Loucy (cell line): ENCODE measurements around the gene NMUR1.
A peak's percentile ranks its signal among the peaks of the same experiment; 100 is the strongest.
"Not testable (repeated sequence)": the region's sequence is repeated elsewhere in the genome, so short reads cannot be mapped to it uniquely, and the experiment has no call there.

Experiments
- H2AFZ ChIP-seq: fragments of 200-600 bp; sonication (generic); 2 replicates; pipeline ENCODE4 v1.6.0; 2016; ENCODE audit warnings: antibody characterized with exemption, mild to moderate bottlenecking, low read length, moderate library complexity
- H3F3A ChIP-seq: fragments of 200-600 bp; 2 replicates; pipeline ENCODE4 v1.6.0; 2016; ENCODE audit warnings: antibody characterized with exemption, low read depth, mild to moderate bottlenecking
- H3K27me3 ChIP-seq: fragments of 200-600 bp; sonication (generic); 2 replicates; pipeline ENCODE4 v1.6.1; 2014; ENCODE audit warnings: low read length, mild to moderate bottlenecking; ENCODE audit not compliant: insufficient read depth, poor library complexity, severe bottlenecking
- H3K36me3 ChIP-seq: fragments of 200-600 bp; sonication (generic); 2 replicates; pipeline ENCODE4 v1.6.1; 2016; ENCODE audit warnings: low read length; ENCODE audit not compliant: insufficient read depth
- H3K4me1 ChIP-seq: fragments of 200-600 bp; sonication (generic); 2 replicates; pipeline ENCODE4 v1.5.1; 2014; ENCODE audit warnings: low read length, mild to moderate bottlenecking; ENCODE audit not compliant: insufficient read depth, poor library complexity, severe bottlenecking
- H3K4me2 ChIP-seq: fragments of 200-600 bp; sonication (generic); 2 replicates; pipeline ENCODE4 v1.6.0; 2014; ENCODE audit warnings: antibody characterized with exemption, low read length, low read depth, mild to moderate bottlenecking; ENCODE audit not compliant: poor library complexity, severe bottlenecking
- H3K4me3 ChIP-seq: fragments of 200-600 bp; sonication (generic); 2 replicates; pipeline ENCODE4 v1.5.1; 2014; ENCODE audit warnings: low read length, mild to moderate bottlenecking, mixed read lengths; ENCODE audit not compliant: poor library complexity, severe bottlenecking
- H3K79me2 ChIP-seq: fragments of 200-600 bp; sonication (generic); 2 replicates; pipeline ENCODE4 v1.6.1; 2014; ENCODE audit warnings: low read length; ENCODE audit not compliant: insufficient read depth
- H3K9ac ChIP-seq: fragments of 200-600 bp; sonication (generic); 2 replicates; pipeline ENCODE4 v1.6.0; 2014; ENCODE audit warnings: mild to moderate bottlenecking, low read depth, low read length, moderate library complexity; ENCODE audit not compliant: poor library complexity, severe bottlenecking
- H3K9me2 ChIP-seq: fragments of 200-600 bp; sonication (generic); replicated peaks from 2 replicates; pipeline ENCODE4 v1.6.1; 2016; ENCODE audit warnings: low read depth, low read length, mixed read lengths
- H3K9me3 ChIP-seq: fragments of 200-600 bp; sonication (generic); 2 replicates; pipeline ENCODE4 v1.6.1; 2014; ENCODE audit warnings: mild to moderate bottlenecking, antibody characterized with exemption, low read length, low read depth; ENCODE audit not compliant: insufficient read depth
- H4K20me1 ChIP-seq: fragments of 200-600 bp; sonication (generic); 2 replicates; pipeline ENCODE4 v1.6.0; 2014; ENCODE audit warnings: antibody characterized with exemption, low read length, mild to moderate bottlenecking; ENCODE audit not compliant: insufficient read depth, poor library complexity, severe bottlenecking
- EZH2phosphoT487 ChIP-seq: fragments of 200-600 bp; IDR thresholded peaks from 2 replicates; pipeline ENCODE4 v1.6.1; 2018; ENCODE audit warnings: antibody characterized with exemption, mild to moderate bottlenecking, moderate library complexity, borderline replicate concordance
- TF ChIP-seq, protein P1 (sequence below): fragments of 200-600 bp; sonication (generic); conservative IDR thresholded peaks from 2 replicates; pipeline ENCODE4 v1.5.1; 2014; ENCODE audit warnings: mild to moderate bottlenecking, antibody characterized with exemption, low read length

NMUR1 gene

DNA sequence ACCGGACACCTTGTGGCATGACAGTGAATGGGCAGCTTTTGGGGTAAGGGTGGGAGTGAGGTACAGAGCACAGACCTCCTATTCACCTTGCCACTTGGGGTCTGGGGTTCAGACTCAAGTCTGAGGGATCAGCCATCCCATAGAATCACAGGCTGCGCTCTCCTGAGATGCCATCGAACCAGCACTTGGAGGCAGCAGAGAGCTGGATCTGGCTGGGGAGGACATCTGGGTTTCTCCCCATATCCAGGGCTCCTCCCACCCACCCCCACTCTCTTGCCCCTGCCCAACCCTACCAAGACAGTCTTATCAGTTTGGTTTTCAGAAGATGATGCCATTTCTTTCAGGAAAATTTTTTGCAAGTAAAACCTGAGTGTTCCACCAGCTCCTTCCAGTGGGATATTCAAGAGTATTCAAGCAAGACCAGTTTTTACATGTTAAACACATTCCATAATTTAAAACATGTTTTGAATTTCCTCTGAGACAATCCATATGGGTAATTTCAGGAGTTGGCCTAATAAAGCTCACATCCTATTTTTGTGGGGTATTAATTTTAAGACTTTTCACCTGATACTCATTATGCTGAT is 33.2 kb upstream of the NMUR1 start:
- Histone ChIP-seq H3K9ac (no peak overlapping the region), H2AFZ (no peak overlapping the region), H3K4me2 (no peak overlapping the region), H3F3A (no peaks in the 10 kb centered on the region), H3K9me3 (no peaks in the 10 kb centered on the region), H3K36me3 (no peaks in the 10 kb centered on the region), H3K79me2 (no peaks in the 10 kb centered on the region), H4K20me1 (no peaks in the 10 kb centered on the region), H3K27me3 (no peaks in the 10 kb centered on the region), H3K4me1 (peaks cover 5% of the 10 kb centered on the region), H3K9me2 (no peaks in the 10 kb centered on the region), H3K4me3 (no peak overlapping the region)
- TF ChIP-seq, protein P1, sequence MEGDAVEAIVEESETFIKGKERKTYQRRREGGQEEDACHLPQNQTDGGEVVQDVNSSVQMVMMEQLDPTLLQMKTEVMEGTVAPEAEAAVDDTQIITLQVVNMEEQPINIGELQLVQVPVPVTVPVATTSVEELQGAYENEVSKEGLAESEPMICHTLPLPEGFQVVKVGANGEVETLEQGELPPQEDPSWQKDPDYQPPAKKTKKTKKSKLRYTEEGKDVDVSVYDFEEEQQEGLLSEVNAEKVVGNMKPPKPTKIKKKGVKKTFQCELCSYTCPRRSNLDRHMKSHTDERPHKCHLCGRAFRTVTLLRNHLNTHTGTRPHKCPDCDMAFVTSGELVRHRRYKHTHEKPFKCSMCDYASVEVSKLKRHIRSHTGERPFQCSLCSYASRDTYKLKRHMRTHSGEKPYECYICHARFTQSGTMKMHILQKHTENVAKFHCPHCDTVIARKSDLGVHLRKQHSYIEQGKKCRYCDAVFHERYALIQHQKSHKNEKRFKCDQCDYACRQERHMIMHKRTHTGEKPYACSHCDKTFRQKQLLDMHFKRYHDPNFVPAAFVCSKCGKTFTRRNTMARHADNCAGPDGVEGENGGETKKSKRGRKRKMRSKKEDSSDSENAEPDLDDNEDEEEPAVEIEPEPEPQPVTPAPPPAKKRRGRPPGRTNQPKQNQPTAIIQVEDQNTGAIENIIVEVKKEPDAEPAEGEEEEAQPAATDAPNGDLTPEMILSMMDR = peak; percentile 65
- no peak for TF ChIP-seq EZH2phosphoT487

DNA sequence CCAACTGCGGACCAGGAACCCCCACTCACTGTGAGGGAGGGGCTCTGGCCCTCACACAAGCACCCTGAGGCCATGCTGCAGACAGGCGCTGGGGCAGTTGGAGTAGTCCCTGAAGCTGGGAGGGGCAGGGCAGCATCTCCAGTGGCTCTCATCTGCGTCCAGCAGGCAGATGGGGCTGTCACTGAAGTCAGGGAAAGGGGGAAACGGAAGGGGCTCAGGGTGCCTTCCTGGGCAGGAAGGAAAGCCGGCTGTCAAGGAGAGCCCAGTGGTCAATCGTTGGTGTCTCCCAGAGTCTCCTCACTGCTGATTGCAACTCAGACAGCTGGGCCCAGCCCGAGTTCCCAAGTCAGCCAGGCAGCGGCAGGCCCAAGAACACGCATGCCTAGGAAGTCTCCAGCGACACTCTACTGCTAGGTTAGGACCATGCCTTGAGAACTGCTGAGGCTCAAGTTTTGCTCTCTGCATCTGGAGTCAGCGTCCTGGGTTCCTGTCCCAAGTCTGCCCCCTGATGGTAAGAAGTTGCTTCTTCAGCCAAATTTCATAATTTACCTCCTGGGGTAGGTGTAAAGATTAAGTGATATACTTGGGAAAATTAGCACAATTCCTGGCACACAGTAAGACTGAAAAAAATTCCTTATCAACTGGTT is 27.4 kb upstream of the NMUR1 start:
- H3K4me3 ChIP-seq = peak overlapping the region; percentile 77
- H3F3A ChIP-seq = no peaks in the 10 kb centered on the region
- H2AFZ ChIP-seq = no peak overlapping the region
- TF ChIP-seq EZH2phosphoT487 = no peak
- TF ChIP-seq, protein P1 = peak; percentile 91
- peaks cover 7% of the 10 kb centered on the region for H3K9me3 ChIP-seq
- H3K4me1 ChIP-seq = peaks cover 32% of the 10 kb centered on the region
- H3K9me2 ChIP-seq = no peaks in the 10 kb centered on the region
- peak overlapping the region; percentile 96 for H3K4me2 ChIP-seq
- H3K9ac ChIP-seq = peak overlapping the region; percentile 65
- no peaks in the 10 kb centered on the region for H4K20me1 ChIP-seq
- H3K36me3 ChIP-seq = no peaks in the 10 kb centered on the region
- peaks cover 50% of the 10 kb centered on the region for H3K79me2 ChIP-seq
- no peaks in the 10 kb centered on the region for H3K27me3 ChIP-seq

DNA sequence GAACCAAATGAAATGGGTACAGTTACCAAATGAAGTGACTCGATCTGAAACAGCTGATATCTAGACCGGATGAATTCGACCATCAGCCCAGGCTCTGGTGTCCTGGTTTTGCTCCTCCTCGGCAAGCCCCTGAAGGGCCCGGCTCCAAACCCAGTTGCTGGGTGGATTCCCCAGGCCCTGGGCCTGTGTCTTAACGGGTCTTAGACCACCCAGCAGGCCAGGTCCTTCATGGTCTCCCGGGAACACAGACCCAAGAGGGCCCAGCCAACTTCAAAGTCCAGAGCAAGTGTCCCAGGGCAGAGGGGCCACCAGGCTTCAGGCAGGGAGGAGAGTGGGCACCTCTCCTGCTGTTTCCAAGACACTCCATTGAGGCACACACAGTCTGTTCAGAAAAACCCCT is 26.7 kb upstream of the NMUR1 start:
- peak overlapping the region; percentile 65 for H3K9ac ChIP-seq
- peaks cover 50% of the 10 kb centered on the region for H3K79me2 ChIP-seq
- H3K4me3 ChIP-seq = peak overlapping the region; percentile 77
- H2AFZ ChIP-seq = no peak overlapping the region
- no peaks in the 10 kb centered on the region for H4K20me1 ChIP-seq
- TF ChIP-seq EZH2phosphoT487 = no peak
- TF ChIP-seq, protein P1 = no peak
- H3K36me3 ChIP-seq = no peaks in the 10 kb centered on the region
- H3K4me1 ChIP-seq = peaks cover 32% of the 10 kb centered on the region
- no peaks in the 10 kb centered on the region for H3F3A ChIP-seq
- no peaks in the 10 kb centered on the region for H3K9me2 ChIP-seq
- H3K9me3 ChIP-seq = peaks cover 13% of the 10 kb centered on the region
- H3K27me3 ChIP-seq = no peaks in the 10 kb centered on the region
- peak overlapping the region; percentile 96 for H3K4me2 ChIP-seq

DNA sequence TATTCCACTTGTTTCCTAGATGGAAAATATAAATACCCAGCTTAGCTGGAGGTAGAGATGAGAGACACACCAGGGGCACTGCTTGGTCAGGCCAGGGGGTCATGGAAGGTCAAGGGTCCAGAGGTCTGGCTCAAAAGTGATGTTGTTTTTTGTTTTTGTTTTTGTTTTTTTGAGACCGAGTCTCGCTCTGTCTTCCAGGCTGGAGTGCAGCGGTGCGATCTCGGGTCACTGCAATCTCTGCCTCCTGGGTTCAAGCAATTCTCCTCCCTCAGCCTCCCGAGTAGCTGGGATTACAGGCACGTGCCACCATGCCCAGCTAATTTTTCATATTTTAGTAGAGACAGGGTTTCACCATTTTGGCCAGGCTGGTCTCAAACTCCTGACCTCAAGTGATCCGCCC is 26.3 kb upstream of the NMUR1 start:
- not testable (repeated sequence) for H2AFZ ChIP-seq

More for the DNA sequence above, 26.3 kb upstream of the NMUR1 start:
- not testable (repeated sequence) for H3K9me2 ChIP-seq, H3F3A ChIP-seq, H3K27me3 ChIP-seq, H3K36me3 ChIP-seq, H4K20me1 ChIP-seq
- peak overlapping the region; percentile 77 for H3K4me3 ChIP-seq
- H3K79me2 ChIP-seq = peaks cover 50% of the 10 kb centered on the region
- peak overlapping the region; percentile 96 for H3K4me2 ChIP-seq
- H3K9me3 ChIP-seq = peaks cover 13% of the 10 kb centered on the region
- peak overlapping the region; percentile 65 for H3K9ac ChIP-seq
- peaks cover 32% of the 10 kb centered on the region for H3K4me1 ChIP-seq
